Fibroblast of skin of back (primary cell): ENCODE data around the gene SOWAHA.
"Not testable (repeated sequence)": the region's sequence is repeated elsewhere in the genome, so short reads cannot be mapped to it uniquely, and the experiment has no call there.

Source experiments
- DNase-seq: peaks from one replicate; pipeline ENCODE4 v3.0.0-alpha.2; 2013

SOWAHA gene

DNA sequence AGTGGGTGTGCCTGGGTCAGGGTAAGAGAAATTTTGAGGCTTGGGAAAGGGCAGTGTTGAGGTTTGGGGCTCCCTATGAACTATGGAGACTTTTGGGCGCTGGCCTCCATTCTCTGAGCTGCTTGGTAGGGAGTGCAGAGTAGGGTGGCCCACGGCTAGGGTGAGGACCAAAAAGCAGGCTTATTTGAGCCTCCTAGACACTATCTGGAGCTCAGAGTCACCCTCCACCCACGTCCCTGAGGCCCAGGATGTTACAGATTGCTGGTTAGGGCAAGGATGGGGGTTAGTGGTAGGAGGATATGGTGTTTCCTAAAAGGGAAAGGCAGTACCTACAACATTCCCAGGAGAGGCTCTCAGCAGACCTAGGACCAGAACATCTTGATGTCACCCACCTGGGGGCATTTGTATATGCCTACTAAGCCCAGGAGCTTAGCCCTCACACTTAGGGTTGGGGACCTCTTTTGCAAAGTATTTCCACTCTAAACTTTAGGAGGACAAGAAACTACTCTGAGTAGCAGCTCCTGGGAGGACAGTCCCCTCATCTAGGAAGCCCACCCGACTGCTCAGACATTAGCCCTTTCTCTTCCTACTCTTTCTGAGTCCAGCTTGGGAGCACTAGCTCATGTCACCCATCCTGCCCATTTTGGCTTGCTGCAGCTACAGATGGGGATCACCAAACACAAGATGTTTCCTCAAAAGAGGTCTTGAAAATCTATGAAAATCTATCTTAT is 15.0 kb downstream of the SOWAHA start:
- no peak for DNase-seq

- no peak for DNase-seq
These were observed 15.9 kb downstream of the SOWAHA start for GRCh38 chr5:132828846-132829494.

GRCh38 chr5:132829742-132830435 is 16.8 kb downstream of the SOWAHA start:
- peak; percentile 68 for DNase-seq

GRCh38 chr5:132830436-132831094 is 17.5 kb downstream of the SOWAHA start, which contains the start of gene SHROOM1:
Gene SHROOM1, minus strand, starts transcription at chr5:132830647. Its CDS starts 4,507 bp downstream, at chr5:132826140.
- DNase-seq = peak; percentile 36

- DNase-seq = no peak
These were observed 18.2 kb downstream of the SOWAHA start for GRCh38 chr5:132831095-132831860.

DNA sequence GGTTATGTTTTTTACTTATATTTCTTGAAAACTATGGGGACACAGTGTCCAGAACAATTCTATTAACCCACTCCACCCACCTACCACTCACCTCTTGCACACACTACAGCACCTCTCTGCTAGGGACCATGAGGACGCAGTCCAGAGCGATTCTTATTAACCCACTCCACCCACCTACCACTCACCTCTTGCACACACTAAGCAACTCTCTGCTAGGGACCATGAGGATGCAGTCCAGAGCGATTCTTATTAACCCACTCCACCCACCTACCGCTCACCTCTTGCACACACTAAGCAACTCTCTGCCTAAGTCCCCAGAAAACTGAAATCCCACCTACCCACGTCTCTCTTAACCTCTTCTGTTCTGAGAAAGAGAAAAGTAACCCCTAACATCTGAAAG is 19.5 kb downstream of the SOWAHA start:
- DNase-seq = no peak

- DNase-seq = no peak
These were observed 21.0 kb downstream of the SOWAHA start for GRCh38 chr5:132834057-132834456.

GRCh38 chr5:132836852-132837251 is 23.8 kb downstream of the SOWAHA start:
- no peak for DNase-seq

- no peak for DNase-seq
These were observed 24.8 kb downstream of the SOWAHA start for GRCh38 chr5:132837868-132838267.

GRCh38 chr5:132838516-132839282 is 25.6 kb downstream of the SOWAHA start:
- no peak for DNase-seq

DNA sequence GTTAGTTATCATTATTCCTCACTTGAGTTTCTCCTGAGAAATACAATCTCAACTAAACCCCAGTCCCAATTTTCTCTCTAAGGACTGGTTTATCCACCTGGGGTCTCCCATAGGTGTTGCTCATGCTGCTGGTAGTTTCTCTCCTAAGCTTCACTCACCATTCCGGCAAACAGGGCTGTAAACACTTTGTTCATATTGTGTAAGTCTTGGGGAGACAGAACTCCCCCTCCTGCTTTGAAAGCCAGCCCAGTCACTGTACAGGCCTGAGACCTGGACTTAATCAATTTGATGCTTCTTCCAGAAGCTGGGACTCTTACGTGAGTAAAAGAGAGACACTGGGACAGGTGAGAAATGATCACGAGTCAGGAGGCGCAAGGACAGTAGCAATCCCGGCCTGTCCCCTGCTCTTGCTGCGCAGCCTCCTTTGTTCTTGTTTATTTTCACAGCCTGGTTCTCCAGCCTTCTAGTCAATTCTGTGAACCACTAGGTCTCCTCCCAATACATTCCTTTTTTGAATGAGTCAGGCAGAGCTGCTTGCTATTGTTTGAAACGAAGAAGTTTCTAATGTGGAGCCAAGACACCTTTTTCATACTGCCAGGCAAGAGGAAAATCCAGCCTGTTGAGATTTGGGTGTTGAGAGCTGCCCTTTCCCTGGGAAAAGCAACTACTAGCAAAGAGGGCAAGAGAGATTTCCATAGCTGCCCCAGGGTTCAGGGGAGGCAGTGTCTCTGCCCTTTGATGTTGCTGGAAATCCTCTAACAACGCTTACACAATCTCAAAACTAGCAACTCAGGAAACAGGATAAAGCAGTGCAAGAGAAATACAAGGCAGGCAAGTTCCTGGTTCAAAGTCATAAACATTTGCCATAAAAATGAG is 26.6 kb downstream of the SOWAHA start:
- DNase-seq = peak; percentile 63

- no peak for DNase-seq
These were observed 27.2 kb downstream of the SOWAHA start for GRCh38 chr5:132840313-132840712.

DNA sequence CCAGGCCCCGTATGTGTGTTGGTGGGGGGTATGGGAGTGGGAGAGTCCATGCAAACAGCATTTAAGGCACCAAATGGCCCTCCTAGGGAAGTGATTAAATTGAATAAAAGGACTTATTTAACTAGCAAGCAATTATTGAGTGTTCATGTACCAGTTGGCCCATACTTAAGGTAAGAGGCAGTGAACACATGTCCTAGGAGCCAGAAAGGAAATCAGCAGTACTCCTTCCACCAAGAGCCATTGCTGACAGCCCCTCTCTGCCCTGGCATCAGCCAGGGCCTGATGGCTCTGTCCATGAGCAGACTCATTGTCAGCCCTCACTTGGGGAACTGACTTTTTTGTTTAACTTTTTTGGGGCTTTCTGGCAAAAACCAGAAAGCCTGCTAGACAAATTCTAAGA is 27.8 kb downstream of the SOWAHA start:
- DNase-seq = no peak

DNA sequence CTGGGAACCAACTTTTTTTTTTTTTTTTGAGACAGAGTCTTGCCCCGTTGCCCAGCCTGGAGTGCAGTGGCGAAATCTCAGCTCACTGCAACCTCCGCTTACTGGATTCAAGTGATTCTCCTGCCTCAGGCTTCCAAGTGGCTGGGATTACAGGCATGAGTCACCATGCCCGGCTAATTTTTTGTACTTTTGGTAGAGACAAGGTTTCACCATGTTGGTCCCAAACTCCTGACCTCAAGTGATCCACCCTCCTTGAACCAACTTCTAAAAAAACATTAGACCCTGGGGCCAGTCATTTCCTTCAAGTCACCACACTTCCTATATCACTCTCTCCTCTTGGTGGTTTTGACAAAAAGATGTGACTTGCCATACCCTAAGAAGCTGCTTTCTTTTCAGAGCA is 28.2 kb downstream of the SOWAHA start:
- no peak for DNase-seq

GRCh38 chr5:132848270-132848669 is 35.2 kb downstream of the SOWAHA start:
- DNase-seq = no peak

DNA sequence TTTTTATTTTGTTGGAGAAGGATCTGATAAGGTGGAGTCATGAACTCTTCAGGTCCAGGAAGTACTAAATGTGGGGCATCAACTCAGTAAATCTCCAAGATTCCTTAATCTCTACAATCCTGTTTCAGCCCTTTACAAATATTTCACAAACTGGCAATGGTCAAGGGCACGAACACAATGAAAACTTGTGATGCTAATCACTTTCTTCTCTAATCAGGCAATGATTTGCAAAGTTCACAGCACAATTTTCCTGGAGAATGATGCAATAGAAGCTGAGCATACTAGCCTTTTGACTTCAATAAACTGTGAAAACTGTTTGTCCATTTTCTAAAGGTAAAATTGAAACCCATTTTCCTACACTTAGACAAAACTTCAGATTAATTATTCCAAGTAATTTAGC is 36.2 kb downstream of the SOWAHA start:
- no peak for DNase-seq

DNA sequence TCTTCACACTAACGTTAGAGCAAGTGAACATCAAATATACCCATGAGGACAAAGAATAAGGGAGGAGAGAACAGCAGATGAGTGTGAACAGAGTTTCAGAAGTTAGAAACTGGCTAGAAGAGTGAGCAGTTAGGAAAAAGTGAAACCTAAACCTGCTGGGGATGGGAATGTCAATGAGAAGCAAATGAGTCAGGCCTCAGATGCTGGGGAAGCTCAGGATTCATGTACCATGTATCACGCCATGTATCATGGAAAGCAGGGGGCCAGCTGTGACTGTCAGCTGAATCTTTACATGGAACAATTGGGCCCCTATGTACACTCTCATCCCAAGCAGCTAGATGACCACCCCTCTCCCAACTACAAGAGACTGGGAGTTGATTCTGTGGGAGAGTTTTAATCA is 37.0 kb downstream of the SOWAHA start:
- DNase-seq = peak; percentile 42

DNA sequence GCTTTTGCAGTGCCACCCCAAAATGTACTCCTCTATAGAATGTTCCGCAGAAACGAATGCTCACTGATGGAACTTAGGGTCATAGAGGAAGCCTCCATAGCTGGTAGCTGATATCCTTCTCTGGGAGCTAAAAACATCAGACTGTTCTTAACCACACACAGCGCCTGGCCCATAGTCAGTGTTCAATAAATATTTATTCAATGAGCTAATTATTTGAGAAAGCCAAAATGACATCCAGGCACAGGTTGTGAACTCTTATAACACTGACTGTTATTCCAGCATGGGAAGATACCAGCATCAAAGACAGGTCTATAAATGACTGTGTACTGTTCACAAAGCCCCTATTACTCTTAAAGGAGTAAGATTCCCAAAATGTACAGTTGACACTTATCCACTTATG is 40.2 kb downstream of the SOWAHA start:
- DNase-seq = no peak

DNA sequence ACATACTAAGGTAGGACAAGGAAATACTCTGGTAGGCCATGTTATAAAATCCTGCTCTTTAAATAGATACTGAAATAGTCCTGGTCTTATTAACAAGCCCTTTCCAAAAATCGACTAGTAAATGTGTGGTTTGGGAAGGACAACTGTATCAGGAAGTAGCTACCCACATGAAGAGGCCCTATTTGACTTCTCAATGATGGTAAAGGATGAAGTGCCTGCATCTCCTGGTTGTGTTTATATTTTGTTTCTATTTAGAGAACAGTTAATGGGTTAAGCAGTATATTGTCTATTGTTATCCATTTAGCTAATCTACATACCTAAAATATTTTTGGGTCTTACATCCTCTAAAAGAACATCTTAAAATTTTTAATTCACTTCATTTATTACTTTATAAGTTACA is 40.7 kb downstream of the SOWAHA start:
- DNase-seq = no peak

DNA sequence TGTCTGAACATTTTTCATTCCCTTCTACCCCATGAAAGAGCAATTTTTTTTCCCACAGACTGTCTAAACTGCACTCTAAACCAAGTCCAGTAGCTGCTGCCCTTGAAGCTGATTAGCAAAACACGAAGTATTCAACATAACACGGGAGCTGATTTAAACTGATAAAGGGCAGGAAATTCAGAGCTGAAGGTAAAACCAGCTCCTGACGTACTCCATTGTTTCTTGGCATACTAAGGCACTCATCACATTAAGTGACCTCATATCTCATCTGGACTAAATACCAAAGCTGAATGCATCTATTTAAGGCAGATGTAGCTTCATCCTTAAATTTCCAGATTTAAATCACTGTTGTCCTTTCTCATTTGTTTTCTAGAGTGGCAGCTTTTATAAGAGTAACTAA is 41.2 kb downstream of the SOWAHA start:
- DNase-seq = no peak

DNA sequence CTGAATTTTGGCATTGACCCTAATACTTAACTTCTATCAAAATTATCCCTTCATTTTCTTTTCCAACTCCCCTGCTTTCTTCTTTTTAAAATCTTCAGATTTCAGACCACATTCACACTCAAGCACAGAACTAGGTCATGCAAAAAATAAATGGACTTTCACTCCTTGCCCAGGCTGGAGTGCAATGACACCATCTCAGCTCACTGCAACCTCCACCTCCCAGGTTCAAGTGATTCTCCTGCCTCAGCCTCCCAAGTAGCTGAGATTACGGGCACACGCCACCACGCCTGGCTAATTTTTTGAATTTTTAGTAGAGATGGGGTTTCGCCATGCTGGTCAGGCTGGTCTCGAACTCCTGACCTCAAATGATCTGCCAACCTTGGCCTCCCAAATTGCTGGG is 41.9 kb downstream of the SOWAHA start:
- DNase-seq = not testable (repeated sequence)
